Small intestine (tissue), 16 donors: ENCODE results near the gene DNAJA1. TPM values are rescaled to one million over a fixed set of nuclear protein-coding genes. Genes with fewer than 3 reads are reported as not detected.
"Not testable (repeated sequence)": the region's sequence is repeated elsewhere in the genome, so short reads cannot be mapped to it uniquely, and the experiment has no call there.

Experiments
- DNase-seq, 2 donors: peaks; one replicate each; pipeline versions ENCODE4 v3.0.0 to v3.0.0-alpha.2; 2013
- FAIRE-seq: peaks from 2 replicates; lab custom pipeline; 2012; peaks lifted over from hg19 to GRCh38; lab: Jason Lieb, UNC
- H3K27ac ChIP-seq, 3 donors: one replicate each; pipeline ENCODE4 v1.5.1; 2013; ENCODE audit warnings: low read length in 2 of 3, mild to moderate bottlenecking in 2 of 3, control low read depth in 1 of 3, inconsistent platforms in 1 of 3, low read depth in 1 of 3, moderate library complexity in 1 of 3
- H3K27me3 ChIP-seq, 3 donors: one replicate each; pipeline ENCODE4 v1.6.1; 2013; ENCODE audit warnings: low read length in 3 of 3, inconsistent platforms in 1 of 3; ENCODE audit not compliant: control insufficient read depth in 3 of 3, insufficient read depth in 3 of 3
- H3K36me3 ChIP-seq, 3 donors: one replicate each; pipeline ENCODE4 v1.6.1; 2013; ENCODE audit warnings: low read length in 3 of 3, inconsistent platforms in 1 of 3, low read depth in 1 of 3, mild to moderate bottlenecking in 1 of 3, moderate library complexity in 1 of 3; ENCODE audit not compliant: control insufficient read depth in 3 of 3, insufficient read depth in 2 of 3
- H3K4me1 ChIP-seq, 3 donors: one replicate each; pipeline ENCODE4 v1.6.1; 2013; ENCODE audit warnings: low read length in 2 of 3, inconsistent platforms in 1 of 3, low read depth in 1 of 3, mild to moderate bottlenecking in 1 of 3, moderate library complexity in 1 of 3; ENCODE audit not compliant: control insufficient read depth in 3 of 3, insufficient read depth in 2 of 3
- H3K4me3 ChIP-seq, 3 donors: one replicate each; pipeline ENCODE4 v1.5.1; 2013; ENCODE audit warnings: low read length in 3 of 3, control low read depth in 1 of 3, inconsistent platforms in 1 of 3, low read depth in 1 of 3, mild to moderate bottlenecking in 1 of 3, moderate library complexity in 1 of 3
- H3K9me3 ChIP-seq, 2 donors: one replicate each; pipeline ENCODE4 v1.6.1; 2013; ENCODE audit warnings: low read depth in 1 of 2, low read length in 1 of 2; ENCODE audit not compliant: control insufficient read depth in 2 of 2, insufficient read depth in 1 of 2
- WGBS, 3 donors: extraction: QIAGEN DNeasy Blood & Tissue Kit; methylation state at CpG; one replicate each; pipeline ENCODE4 v1.1.7; 2013; 5-methylcytosine and 5-hydroxymethylcytosine counted together
- long read RNA-seq, 10 donors: transcript quantifications; one replicate each; lab custom pipeline, GENCODE V29; 2026
- polyA plus RNA-seq, 4 donors: library from polyadenylated mRNA; stranded (reverse) in 3 of 4; unstranded in 1 of 4; fragments of 200-250 nt in 3 of 4; fragments of 120-200 nt in 1 of 4; gene quantifications; one replicate each; pipeline versions ENCODE4 v1.2.1 to v1.2.3, GENCODE V29; 2013
- donor health status: healthy with polysubstance abuse.
- donor health status: control.
- donor health status: control.
- donor health status: Bipolar disorder and iron deficiency.
- donor health status: healthy.

DNAJA1 gene
- 100 to 1,000 TPM in 1 of 4 donors, 10 to 100 TPM in 3; 40.8 to 123 (median 55.4) TPM for polyA plus RNA-seq
- long read RNA-seq, donor 1, transcript DNAJA1-201 (9 exons, 2,381 nt) = major isoform, 96 of 397 reads
- long read RNA-seq, donor 1, partial matches to known transcripts = 301 of 397 reads
- long read RNA-seq, donor 1, other reads (novel, unspliced or antisense) = 0 of 397 reads
- long read RNA-seq, donor 2, transcript DNAJA1-201 (9 exons, 2,381 nt) = major isoform, 39 of 106 reads
- long read RNA-seq, donor 2, partial matches to known transcripts = 67 of 106 reads
- long read RNA-seq, donor 2, other reads (novel, unspliced or antisense) = 0 of 106 reads
- long read RNA-seq, donor 3, transcript DNAJA1-201 (9 exons, 2,381 nt) = major isoform, 29 of 157 reads
- long read RNA-seq, donor 3, partial matches to known transcripts = 128 of 157 reads
- long read RNA-seq, donor 3, other reads (novel, unspliced or antisense) = 0 of 157 reads
- long read RNA-seq, donor 4 = 0 reads
- long read RNA-seq, donor 5, transcript DNAJA1-201 (9 exons, 2,381 nt) = major isoform, 10 of 49 reads
- long read RNA-seq, donor 5, partial matches to known transcripts = 39 of 49 reads
- long read RNA-seq, donor 5, other reads (novel, unspliced or antisense) = 0 of 49 reads
- long read RNA-seq, donor 6, transcript DNAJA1-201 (9 exons, 2,381 nt) = major isoform, 36 of 108 reads
- long read RNA-seq, donor 6, partial matches to known transcripts = 72 of 108 reads
- long read RNA-seq, donor 6, other reads (novel, unspliced or antisense) = 0 of 108 reads
- long read RNA-seq, donor 7, transcript DNAJA1-201 (9 exons, 2,381 nt) = major isoform, 63 of 208 reads
- long read RNA-seq, donor 7, partial matches to known transcripts = 145 of 208 reads
- long read RNA-seq, donor 7, other reads (novel, unspliced or antisense) = 0 of 208 reads
- long read RNA-seq, donor 8, transcript DNAJA1-201 (9 exons, 2,381 nt) = major isoform, 5 of 5 reads
- long read RNA-seq, donor 8, partial matches to known transcripts = 0 of 5 reads
- long read RNA-seq, donor 8, other reads (novel, unspliced or antisense) = 0 of 5 reads
- long read RNA-seq, donor 9, transcript DNAJA1-201 (9 exons, 2,381 nt) = major isoform, 12 of 36 reads
- long read RNA-seq, donor 9, partial matches to known transcripts = 24 of 36 reads
- long read RNA-seq, donor 9, other reads (novel, unspliced or antisense) = 0 of 36 reads
- long read RNA-seq, donor 10, transcript DNAJA1-201 (9 exons, 2,381 nt) = major isoform, 53 of 239 reads
- long read RNA-seq, donor 10, partial matches to known transcripts = 186 of 239 reads
- long read RNA-seq, donor 10, other reads (novel, unspliced or antisense) = 0 of 239 reads

DNA sequence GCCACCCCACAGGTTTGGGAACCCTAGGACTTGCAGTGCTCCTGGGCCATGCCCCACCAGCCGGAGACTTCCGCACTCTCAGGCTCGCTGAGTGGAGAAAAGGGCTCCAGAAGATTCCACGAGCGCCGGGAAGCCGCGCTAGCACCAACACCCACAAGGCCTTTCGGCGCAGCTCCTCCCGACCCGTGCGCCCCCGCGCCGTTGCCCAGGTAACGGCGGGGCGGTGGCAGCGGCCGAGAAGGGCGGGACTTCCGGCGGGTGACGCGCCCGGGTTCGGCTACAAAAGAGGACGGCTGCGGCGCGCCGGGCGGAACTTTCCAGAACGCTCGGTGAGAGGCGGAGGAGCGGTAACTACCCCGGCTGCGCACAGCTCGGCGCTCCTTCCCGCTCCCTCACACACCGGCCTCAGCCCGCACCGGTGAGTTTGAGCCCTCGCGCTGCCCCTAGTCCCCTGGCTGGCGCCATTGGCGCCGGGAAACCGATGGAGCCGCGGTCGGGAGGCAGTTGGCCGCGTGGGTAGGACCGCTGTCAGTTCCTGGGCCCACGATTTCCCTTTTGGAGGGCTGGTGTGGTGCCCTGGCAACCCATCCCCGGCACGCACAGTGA is at the start of gene DNAJA1:
Gene DNAJA1, plus strand, starts transcription at position 308 of the 606 bp plus-strand sequence. CDS start 1,212 bp downstream, outside the sequence.
- Histone ChIP-seq H3K9me3 (no peaks in the 10 kb centered on the region), H3K36me3 (peaks cover 0 to 21% (median 3%) of the 10 kb centered on the region in 3 donors), H3K27me3 (no peaks in the 10 kb centered on the region), H3K4me1 (peaks cover 3 to 27% (median 6%) of the 10 kb centered on the region in 3 donors), H3K27ac (peak within 1 kb of the TSS; percentile 100), H3K4me3 (peak within 1 kb of the TSS; percentile 91 to 100 (median 99))
- no peak for FAIRE-seq
- peak; percentile 95 to 98 for DNase-seq
- WGBS, 3 donors = 0% methylated on average over 48 to 61 of the region's 61 CpGs

DNA sequence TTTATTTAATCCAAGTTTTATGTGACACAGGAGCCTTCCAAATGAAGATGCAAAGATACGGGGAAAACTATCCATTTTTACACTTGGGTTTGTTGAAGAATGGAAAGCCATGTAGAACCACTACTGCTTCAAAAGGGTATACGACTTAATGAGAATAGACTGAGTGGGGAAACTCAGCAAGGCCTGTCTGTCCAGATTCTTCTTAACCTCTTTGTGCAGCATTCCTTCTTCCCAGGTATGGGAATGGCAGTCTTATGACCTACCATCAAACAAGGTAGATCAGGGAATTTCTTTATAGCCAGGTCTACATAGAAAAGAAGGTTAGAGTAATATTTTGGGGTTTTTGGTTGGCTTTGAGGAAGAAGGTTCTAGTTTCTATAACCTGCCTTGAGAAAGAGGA is 47.0 kb upstream of the DNAJA1 start:
- no peak overlapping the region for H3K27ac ChIP-seq
- no peak for DNase-seq
- no peak for FAIRE-seq
- 93 to 96% (median 96%) methylated on average over 2 of the region's 2 CpGs for WGBS, 3 donors
- no peak overlapping the region for H3K4me3 ChIP-seq
- H3K9me3 ChIP-seq = no peaks in the 10 kb centered on the region
- no peaks in the 10 kb centered on the region for H3K4me1 ChIP-seq
- peaks cover 2 to 19% (median 14%) of the 10 kb centered on the region in 3 donors for H3K36me3 ChIP-seq
- H3K27me3 ChIP-seq = no peaks in the 10 kb centered on the region

DNA sequence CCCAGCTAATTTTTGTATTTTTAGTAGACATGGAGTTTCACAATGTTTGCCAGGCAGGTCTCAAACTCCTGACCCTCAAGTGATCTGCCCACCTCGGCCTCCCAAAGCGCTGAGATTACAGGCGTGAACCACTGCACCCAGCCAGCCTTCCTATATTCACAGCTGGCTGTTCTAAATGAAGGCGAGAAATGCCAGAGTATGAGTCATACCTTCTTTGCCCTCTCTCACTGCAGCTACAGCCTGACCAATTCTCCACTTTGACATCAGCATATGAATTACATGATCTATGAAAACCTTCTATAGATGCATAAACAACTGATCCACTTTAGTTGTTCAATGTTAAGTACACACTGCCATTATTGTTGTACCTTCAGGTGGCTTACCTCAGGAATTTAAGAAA is 38.1 kb upstream of the DNAJA1 start:
- H3K27me3 ChIP-seq = no peaks in the 10 kb centered on the region
- H3K4me1 ChIP-seq = no peaks in the 10 kb centered on the region
- FAIRE-seq = no peak
- no peak overlapping the region for H3K27ac ChIP-seq
- peaks cover 6 to 36% (median 14%) of the 10 kb centered on the region in 3 donors for H3K36me3 ChIP-seq
- H3K9me3 ChIP-seq = no peaks in the 10 kb centered on the region
- no peak overlapping the region for H3K4me3 ChIP-seq
- DNase-seq = no peak
- WGBS, 3 donors = 94 to 96% (median 95%) methylated on average over 4 of the region's 4 CpGs

DNA sequence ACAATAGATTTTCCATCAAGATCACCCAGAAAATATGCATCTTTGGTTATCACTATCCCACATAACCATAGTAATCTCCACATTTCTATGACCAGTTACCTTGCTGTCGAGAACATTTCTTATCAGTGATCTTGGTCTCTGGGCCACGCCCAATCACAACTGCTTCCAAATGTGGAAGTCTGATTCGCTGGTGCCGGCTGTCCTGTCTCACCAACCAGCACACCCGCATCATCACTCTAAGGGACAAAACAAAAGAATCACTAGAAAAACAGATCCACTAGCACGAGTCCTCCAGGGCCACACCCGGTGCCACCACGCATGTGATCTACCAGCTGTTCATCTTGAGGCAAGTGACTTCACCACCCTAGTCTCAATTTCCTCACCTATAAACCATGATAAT is 35.4 kb upstream of the DNAJA1 start:
- no peak overlapping the region for H3K27ac ChIP-seq
- H3K4me1 ChIP-seq = peaks cover 0 to 4% (median 0%) of the 10 kb centered on the region in 3 donors
- WGBS, 3 donors = 81 to 90% (median 89%) methylated on average over 8 of the region's 8 CpGs
- no peak overlapping the region for H3K4me3 ChIP-seq
- FAIRE-seq (no peak), DNase-seq (no peak)
- no peaks in the 10 kb centered on the region for H3K9me3 ChIP-seq
- peaks cover 3 to 32% (median 11%) of the 10 kb centered on the region in 3 donors for H3K36me3 ChIP-seq
- H3K27me3 ChIP-seq = no peaks in the 10 kb centered on the region

DNA sequence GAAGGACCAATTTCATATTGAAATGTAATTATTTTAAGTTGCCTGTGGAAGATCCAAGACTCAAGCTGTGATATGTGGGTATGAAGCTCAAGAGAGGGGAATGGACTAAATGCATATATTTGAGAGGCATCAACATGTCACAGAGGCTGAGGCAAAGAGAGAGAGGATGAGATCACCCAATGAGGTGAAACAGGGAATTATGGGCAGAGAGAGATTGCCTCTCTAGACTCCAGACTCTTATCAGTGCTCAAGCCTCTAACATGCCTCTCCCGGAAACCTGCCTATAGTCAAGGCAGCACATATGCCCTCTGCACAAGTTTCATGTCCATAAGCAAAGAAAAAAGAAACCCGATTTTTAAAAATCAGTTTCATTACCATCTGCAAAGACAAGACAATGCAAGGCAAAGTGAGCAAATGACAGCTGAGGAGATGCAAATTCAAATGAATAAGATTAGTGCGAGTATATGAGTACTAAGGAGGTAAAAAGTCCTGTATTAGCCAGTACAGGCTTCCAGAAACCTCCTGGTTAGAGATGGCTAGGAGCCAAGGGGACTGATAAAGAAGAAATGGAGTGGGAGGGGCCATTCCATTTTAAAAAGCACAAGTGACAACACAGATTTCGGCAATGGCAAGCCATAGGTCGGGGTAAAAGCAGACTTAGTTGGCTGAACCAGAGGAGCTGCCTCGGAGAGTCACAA is 33.0 kb upstream of the DNAJA1 start:
- 13 to 63% (median 40%) methylated on average over 6 of the region's 6 CpGs for WGBS, 3 donors
- H3K9me3 ChIP-seq = no peaks in the 10 kb centered on the region
- FAIRE-seq (no peak), DNase-seq (peak in 1 of 2 donors; percentile 27)
- no peak overlapping the region for H3K4me3 ChIP-seq
- H3K4me1 ChIP-seq = peaks cover 0 to 4% (median 0%) of the 10 kb centered on the region in 3 donors
- H3K27me3 ChIP-seq = no peaks in the 10 kb centered on the region
- peaks cover 5 to 25% (median 8%) of the 10 kb centered on the region in 3 donors for H3K36me3 ChIP-seq
- H3K27ac ChIP-seq = no peak overlapping the region

DNA sequence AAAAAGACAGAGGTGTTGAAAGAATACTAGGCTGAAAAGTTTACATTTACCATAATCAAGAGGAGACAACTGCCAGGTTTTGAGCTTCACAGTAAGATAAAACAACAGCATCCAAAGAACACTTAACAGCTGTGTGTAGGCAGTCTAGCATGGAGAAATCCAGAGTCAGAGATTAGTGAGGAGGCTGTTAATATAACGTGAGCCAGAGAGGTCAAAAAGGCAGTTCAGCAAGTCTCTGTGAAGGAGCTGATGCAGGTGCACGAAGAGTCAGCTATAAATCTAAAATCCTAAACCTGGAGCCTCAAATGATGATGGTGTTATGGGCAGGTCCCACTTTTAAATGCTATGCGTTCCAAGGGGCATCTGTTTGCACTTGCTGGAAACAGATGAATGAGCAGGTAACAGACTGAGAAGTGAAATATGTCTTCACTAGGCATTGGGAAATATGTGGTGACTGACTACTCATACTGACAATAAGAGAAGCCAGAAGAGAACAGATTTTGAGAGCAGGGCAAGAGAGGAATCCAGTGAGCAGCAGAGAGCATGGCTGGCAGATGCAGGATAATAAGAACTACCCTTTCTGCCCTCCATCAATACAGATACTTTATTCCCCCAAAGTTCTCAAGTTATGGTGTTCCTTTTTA is 32.4 kb upstream of the DNAJA1 start:
- peaks cover 5 to 21% (median 5%) of the 10 kb centered on the region in 3 donors for H3K36me3 ChIP-seq
- no peak overlapping the region for H3K4me3 ChIP-seq
- DNase-seq (peak in 1 of 2 donors; percentile 21), FAIRE-seq (no peak)
- H3K27me3 ChIP-seq = no peaks in the 10 kb centered on the region
- no peaks in the 10 kb centered on the region for H3K9me3 ChIP-seq
- H3K27ac ChIP-seq = no peak overlapping the region
- 23 to 59% (median 48%) methylated on average over 3 of the region's 3 CpGs for WGBS, 3 donors
- H3K4me1 ChIP-seq = peaks cover 0 to 5% (median 0%) of the 10 kb centered on the region in 3 donors

DNA sequence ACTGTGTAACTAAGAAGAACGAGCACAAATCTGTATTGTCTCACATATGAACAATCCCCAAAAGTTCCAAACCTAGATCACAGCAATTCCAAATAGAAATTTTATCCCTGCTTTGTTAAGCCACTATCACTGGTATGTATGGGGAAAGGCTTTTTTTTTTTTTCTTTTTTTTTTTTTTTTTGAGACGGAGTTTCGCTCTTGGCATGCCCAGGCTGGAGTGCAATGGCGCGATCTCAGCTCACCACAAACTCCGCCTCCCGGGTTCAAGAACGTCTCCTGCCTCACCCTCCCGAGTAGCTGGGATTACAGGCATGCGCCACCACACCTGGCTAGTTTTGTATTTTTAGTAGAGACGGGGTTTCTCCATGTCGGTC is 24.4 kb upstream of the DNAJA1 start:
- not testable (repeated sequence) for H3K27me3 ChIP-seq, H3K36me3 ChIP-seq, FAIRE-seq, H3K9me3 ChIP-seq, H3K4me1 ChIP-seq
- WGBS, 3 donors = 3 to 6% (median 4%) methylated on average over 12 of the region's 12 CpGs
- peak; percentile 19 to 25 for DNase-seq
- Histone ChIP-seq H3K27ac (peak overlapping the region; percentile 86 to 95 (median 94)), H3K4me3 (peak overlapping the region; percentile 44 to 81 (median 60))
